GOT3 (cell line): Measurements from ENCODE around the gene LSM4.
A peak's percentile ranks its signal among the peaks of the same experiment; 100 is the strongest.

Source experiments
- DNase-seq: peaks from one replicate; lab custom pipeline; 2025; ENCODE audit warnings: mixed read lengths; lab: John Stamatoyannopoulos, UW

Gene LSM4

GRCh38 chr19:18274781-18275356 lies 48.0 kb downstream of the LSM4 start:
- DNase-seq: peak; percentile 46

DNA sequence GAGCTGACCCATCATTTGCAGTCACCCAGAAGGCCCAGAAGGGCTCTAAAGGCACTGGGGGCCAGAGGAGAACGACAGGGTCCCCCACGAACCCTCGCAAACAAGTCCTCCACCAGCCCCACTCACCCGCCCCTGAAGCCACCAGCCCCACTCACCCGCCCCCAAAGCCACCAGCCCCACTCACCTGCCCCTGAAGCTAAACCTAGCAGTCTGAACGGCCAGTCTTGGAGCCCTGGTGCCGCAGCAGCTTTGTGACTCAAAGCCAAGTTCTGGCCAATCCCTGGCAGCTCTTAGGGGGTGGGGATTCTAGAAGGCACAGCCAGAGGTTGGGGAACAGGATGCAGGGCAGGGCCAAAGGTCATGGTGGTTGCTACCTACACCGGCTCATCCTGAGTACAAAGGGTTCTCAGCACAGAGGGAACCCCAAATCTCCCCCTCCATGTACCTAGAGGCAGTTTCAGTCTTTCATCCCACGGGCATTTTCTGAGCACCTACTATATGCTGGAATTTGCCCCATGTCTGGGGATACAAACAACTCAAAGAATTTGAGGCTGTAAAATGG lies 48.6 kb downstream of the LSM4 start, which contains the start of gene IQCN:
TSS of gene IQCN (minus strand) at position 234 of the 562 bp plus-strand sequence. CDS start 4,974 bp downstream, outside the sequence.
- no peak for DNase-seq

- no peak for DNase-seq
These were observed 49.2 kb downstream of the LSM4 start for GRCh38 chr19:18273561-18274218.

DNA sequence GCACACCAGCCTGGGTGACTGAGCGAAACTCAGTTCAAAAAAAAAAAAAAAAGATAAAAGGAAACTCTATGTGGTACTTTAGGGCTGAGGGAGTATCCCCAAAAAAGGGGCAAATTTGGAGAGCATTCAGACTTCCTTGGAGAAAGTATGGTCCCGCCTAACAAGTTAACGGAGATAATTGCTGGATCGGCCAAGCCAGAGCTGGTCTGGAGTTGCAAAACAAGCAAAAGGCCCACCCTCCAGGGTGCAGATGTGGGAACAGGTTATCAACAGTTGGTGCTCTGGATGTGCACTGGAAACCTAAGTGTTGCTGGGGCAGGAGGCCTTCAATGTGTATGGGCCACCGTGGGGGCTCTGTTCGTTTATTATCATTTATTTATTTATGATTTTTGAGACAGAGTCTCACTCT lies 51.4 kb downstream of the LSM4 start:
- DNase-seq: no peak

GRCh38 chr19:18270326-18270725 lies 52.5 kb downstream of the LSM4 start:
- no peak for DNase-seq

DNA sequence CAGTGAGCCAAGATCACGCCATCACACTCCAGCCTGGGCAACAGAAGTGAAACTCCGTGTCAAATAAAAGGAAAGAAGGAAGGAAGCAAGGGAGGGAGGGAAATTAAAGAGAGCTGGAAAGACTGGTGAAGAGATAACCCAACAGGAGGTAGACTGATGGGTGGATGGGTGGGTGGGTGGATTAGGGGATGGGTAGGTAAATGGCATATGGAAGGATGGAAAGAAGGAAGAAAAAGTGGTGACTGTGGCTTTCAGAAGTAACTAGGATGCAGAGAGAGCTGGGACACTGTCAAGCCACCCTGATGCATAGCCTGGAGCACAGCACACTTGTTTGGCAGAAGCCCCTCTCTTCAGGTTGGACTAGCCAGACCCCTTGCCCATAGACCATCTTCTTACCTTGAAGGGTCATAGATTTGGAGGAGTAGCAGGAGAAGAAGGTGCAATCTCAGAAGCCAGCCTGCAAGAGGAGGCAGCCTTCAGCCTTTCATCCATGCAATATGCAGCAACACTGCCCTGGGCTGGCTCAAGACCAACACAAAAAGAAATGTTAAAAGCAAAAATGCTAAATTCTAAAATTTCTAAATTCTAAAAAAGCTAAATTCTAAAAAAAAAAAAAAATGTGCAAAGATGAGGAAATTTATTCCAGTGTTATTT lies 53.7 kb downstream of the LSM4 start:
- no peak for DNase-seq

DNA sequence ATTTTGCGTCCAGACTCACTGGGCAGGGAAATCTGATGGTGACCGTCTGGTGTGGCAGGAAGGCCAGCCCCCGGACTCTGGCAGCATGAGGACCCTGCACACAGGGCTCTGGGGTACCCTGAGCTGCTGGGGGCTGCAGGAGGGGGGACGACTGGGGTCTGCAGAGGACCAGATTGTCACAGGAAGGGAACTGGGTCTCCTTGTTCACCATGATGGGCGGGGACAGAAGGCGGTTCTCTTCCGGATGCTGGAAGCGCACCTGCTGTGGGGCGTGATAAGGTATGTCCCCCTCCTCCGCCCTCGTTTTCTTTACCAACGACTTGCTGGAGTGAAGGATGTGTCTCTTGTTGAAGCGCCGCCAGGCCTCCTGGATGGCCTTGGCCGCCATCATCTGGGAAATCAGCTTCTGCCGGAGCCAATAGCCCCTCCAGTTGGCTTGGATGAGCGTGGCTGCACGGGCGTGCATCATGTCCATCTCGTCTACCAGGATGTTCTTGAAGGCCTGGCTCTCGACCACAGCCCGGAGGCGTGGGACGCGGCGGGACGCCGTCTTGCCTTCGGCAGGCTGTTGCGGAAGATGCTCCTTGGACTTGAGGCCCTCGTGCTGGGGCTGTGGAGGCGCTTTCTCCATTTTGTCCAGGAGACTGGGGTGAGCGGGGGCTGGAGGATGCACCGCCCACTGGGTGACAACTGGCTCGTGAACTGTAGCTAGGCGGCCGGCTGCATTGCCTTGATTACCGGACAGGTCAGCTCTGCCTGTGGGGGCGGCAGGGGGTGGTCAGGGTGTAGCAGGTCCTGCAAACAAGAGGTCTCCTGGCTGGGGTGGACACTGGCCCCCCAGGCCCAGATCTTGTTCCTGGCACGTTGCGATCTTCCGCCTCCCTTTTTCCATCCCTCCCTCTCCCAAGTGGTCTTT lies 55.8 kb downstream of the LSM4 start:
- no peak for DNase-seq

DNA sequence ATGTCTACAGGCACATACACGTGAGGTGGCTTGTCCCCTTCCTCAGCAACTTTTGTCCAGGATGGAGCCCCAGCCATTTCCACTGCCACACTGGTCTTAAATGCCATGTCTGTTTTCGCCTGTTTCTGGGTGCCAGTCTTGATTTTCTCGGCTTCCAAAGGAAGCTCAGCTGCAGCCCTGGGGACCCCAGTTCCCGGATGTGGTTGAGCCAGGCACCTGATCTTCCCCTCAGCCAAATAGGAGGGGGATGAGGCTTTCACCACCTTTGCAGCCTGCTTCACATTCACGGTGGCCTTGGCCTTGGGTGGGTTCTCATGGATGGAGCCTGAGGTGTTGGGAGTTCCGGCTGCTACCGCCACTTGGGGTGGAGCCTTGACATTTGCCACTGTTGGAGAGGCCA lies 57.3 kb downstream of the LSM4 start:
- DNase-seq: no peak

- no peak for DNase-seq
These were observed 57.8 kb downstream of the LSM4 start for GRCh38 chr19:18264971-18265540.

- DNase-seq: no peak
These were observed 58.6 kb downstream of the LSM4 start for GRCh38 chr19:18264137-18264854.

- no peak for DNase-seq
These were observed 59.3 kb downstream of the LSM4 start for GRCh38 chr19:18263324-18264136.

GRCh38 chr19:18262917-18263316 lies 60.0 kb downstream of the LSM4 start:
- DNase-seq: no peak

GRCh38 chr19:18262144-18262543 lies 60.7 kb downstream of the LSM4 start:
- DNase-seq: no peak

DNA sequence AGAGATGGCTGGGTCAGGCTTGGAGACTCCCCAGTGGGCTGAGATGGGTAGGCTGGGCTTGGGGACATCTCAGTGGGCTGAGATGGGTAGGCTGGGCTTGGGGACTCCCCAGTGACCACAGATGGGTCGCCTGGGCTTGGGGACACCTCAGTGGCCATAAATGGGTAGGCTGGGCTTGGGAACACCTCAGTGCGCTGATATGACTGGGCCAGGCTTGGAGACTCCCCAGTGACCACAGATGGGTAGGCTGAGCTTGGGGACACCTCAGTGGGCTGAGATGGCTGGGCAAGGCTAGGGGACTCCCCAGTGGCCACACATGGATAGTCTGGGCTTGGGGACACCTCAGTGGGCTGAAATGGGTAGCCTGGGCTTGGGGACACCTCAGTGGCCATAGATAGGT lies 61.4 kb downstream of the LSM4 start:
- DNase-seq: no peak

DNA sequence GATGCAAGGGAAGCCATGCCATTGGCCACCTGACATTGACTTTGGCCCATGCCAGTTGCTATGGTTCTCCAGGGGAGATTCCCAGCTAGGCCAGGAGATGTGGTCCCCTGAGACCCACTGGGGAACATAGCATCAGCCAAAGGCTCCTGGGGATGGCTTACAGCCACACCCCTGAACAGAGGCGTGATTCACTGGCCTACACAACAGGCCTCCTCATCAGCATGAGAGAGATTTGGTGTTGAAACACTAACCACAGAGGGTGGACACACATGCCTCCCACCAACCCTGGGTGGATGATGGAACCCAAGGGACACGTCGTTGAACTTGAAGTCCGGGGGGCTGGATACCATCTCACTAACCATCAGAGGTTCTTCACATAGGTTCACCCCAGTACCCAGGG lies 63.0 kb downstream of the LSM4 start:
- no peak for DNase-seq

GRCh38 chr19:18257503-18258470 lies 65.1 kb downstream of the LSM4 start:
- DNase-seq: no peak
